Hepatocyte (in vitro differentiated cells): ENCODE data around the gene ACACA.

ENCODE experiments used
- CTCF ChIP-seq: fragments of 200-600 bp; sonication (generic); IDR thresholded peaks from 2 replicates; pipeline ENCODE4 v1.5.1; 2016; ENCODE audit warnings: antibody characterized with exemption, mild to moderate bottlenecking; ENCODE audit not compliant: poor library complexity
- EZH2 ChIP-seq: fragments of 200-600 bp; sonication (generic); IDR thresholded peaks from 2 replicates; pipeline ENCODE4 v1.6.1; 2016; ENCODE audit warnings: antibody characterized with exemption, mild to moderate bottlenecking, borderline replicate concordance

GRCh38 chr17:37101306-37101705, 305.3 kb downstream of the ACACA start:
- TF ChIP-seq CTCF (no peak), EZH2 (no peak)
